GM21723 (cell line): Measurements from ENCODE around the gene ARPC1B.

Source experiments
- ATAC-seq: cut with Tn5 transposase; IDR thresholded peaks from one replicate; pipeline ENCODE4 v1.9.1; 2021; ENCODE audit warnings: mild to moderate bottlenecking, moderate library complexity; ENCODE audit not compliant: unreplicated experiment

The ARPC1B gene

GRCh38 chr7:99440195-99440594 is 65.7 kb downstream of the ARPC1B start:
- ATAC-seq, result no peak
